HEK293 (cell line): ENCODE measurements around the gene PSEN1.
A peak's percentile ranks its signal among the peaks of the same experiment; 100 is the strongest.

Source experiments
- CTCF ChIA-PET: fragments of 350-600 bp; formaldehyde crosslinking; extraction: SDS; loops from one replicate; lab custom pipeline; 2021; ENCODE audit warnings: antibody characterized with exemption; lab: Yijun Ruan, JAX
- POLR2A ChIA-PET: fragments of 300-600 bp; formaldehyde crosslinking; extraction: SDS; loops from one replicate; lab custom pipeline; 2020; ENCODE audit warnings: antibody characterized with exemption, inconsistent platforms; lab: Yijun Ruan, JAX
- H3K27ac ChIP-seq: fragments of 200-500 bp; sonication (Bioruptor generic); 2 replicates; pipeline ENCODE4 v1.5.1; 2014; ENCODE audit warnings: low read depth, low read length, control low read depth, inconsistent platforms; ENCODE audit errors: extremely low read depth
- H3K36me3 ChIP-seq, 2 experiments: fragments of 200-500 bp in 1 of 2; sonication (Bioruptor generic) in 1 of 2; 1 replicate in 1 of 2; 2 replicates in 1 of 2; pipeline ENCODE4 v1.5.1; 2014 to 2017; ENCODE audit warnings: inconsistent platforms in 2 of 2, low read length in 2 of 2; ENCODE audit not compliant: control insufficient read depth in 2 of 2, insufficient read depth in 1 of 2
- H3K4me1 ChIP-seq: fragments of 200-500 bp; sonication (Bioruptor generic); 2 replicates; pipeline ENCODE4 v1.5.1; 2014; ENCODE audit warnings: mild to moderate bottlenecking, low read length, inconsistent platforms; ENCODE audit not compliant: control insufficient read depth, insufficient read depth
- H3K4me3 ChIP-seq: 2 replicates; pipeline ENCODE4 v1.5.1; 2011; ENCODE audit warnings: low read depth, mild to moderate bottlenecking, control low read depth, low read length, moderate library complexity
- H3K9me3 ChIP-seq: fragments of 200-500 bp; sonication (Bioruptor generic); 2 replicates; pipeline ENCODE4 v1.5.1; 2014; ENCODE audit warnings: low read depth, low read length, inconsistent platforms; ENCODE audit not compliant: control insufficient read depth, insufficient read depth
- ATF2 ChIP-seq: fragments of 450-650 bp; formaldehyde crosslinking; IDR thresholded peaks from 2 replicates; pipeline ENCODE4 v1.5.1; 2016; ENCODE audit warnings: missing biosample characterization, missing genetic modification characterization, low read depth
- GLIS1 ChIP-seq: fragments of 450-650 bp; formaldehyde crosslinking; IDR thresholded peaks from 2 replicates; pipeline ENCODE4 v1.5.1; 2016; ENCODE audit warnings: missing biosample characterization, missing genetic modification characterization
- RBAK ChIP-seq: fragments of 450-650 bp; formaldehyde crosslinking; IDR thresholded peaks from 2 replicates; pipeline ENCODE4 v1.5.1; 2016; ENCODE audit warnings: missing biosample characterization, missing genetic modification characterization
- ZNF10 ChIP-seq: fragments of 450-650 bp; formaldehyde crosslinking; IDR thresholded peaks from 2 replicates; pipeline ENCODE4 v1.5.1; 2017; ENCODE audit warnings: missing biosample characterization, missing genetic modification characterization
- ZNF121 ChIP-seq: fragments of 450-650 bp; formaldehyde crosslinking; IDR thresholded peaks from 2 replicates; pipeline ENCODE4 v1.5.1; 2016; ENCODE audit warnings: missing biosample characterization, missing genetic modification characterization
- ZNF302 ChIP-seq: fragments of 450-650 bp; formaldehyde crosslinking; IDR thresholded peaks from 2 replicates; pipeline ENCODE4 v1.5.1; 2016; ENCODE audit warnings: missing biosample characterization, missing genetic modification characterization, low read depth
- ZNF354C ChIP-seq: fragments of 450-650 bp; formaldehyde crosslinking; IDR thresholded peaks from 2 replicates; pipeline ENCODE4 v1.5.1; 2016; ENCODE audit warnings: missing biosample characterization, missing genetic modification characterization, low read depth, borderline replicate concordance
- ZNF362 ChIP-seq: fragments of 450-650 bp; formaldehyde crosslinking; IDR thresholded peaks from 2 replicates; pipeline ENCODE4 v1.5.1; 2016; ENCODE audit warnings: missing biosample characterization, missing genetic modification characterization
- ZNF404 ChIP-seq: fragments of 450-650 bp; formaldehyde crosslinking; IDR thresholded peaks from 2 replicates; pipeline ENCODE4 v1.5.1; 2017; ENCODE audit warnings: missing biosample characterization, missing genetic modification characterization
- ZNF48 ChIP-seq: fragments of 450-650 bp; formaldehyde crosslinking; IDR thresholded peaks from 2 replicates; pipeline ENCODE4 v1.5.1; 2016; ENCODE audit warnings: missing biosample characterization, missing genetic modification characterization
- ZNF513 ChIP-seq: fragments of 450-650 bp; IDR thresholded peaks from 2 replicates; pipeline ENCODE4 v1.5.1; 2018; ENCODE audit warnings: missing biosample characterization, missing genetic modification characterization
- ZNF610 ChIP-seq: fragments of 450-650 bp; formaldehyde crosslinking; IDR thresholded peaks from 2 replicates; pipeline ENCODE4 v1.5.1; 2016; ENCODE audit warnings: missing biosample characterization, missing genetic modification characterization, borderline replicate concordance
- ZNF654 ChIP-seq: fragments of 450-650 bp; formaldehyde crosslinking; IDR thresholded peaks from 2 replicates; pipeline ENCODE4 v1.5.1; 2016; ENCODE audit warnings: low read depth, missing biosample characterization, missing genetic modification characterization
- TF ChIP-seq, protein P1 (sequence below): fragments of 450-650 bp; formaldehyde crosslinking; IDR thresholded peaks from 2 replicates; pipeline ENCODE4 v1.5.1; 2016; ENCODE audit warnings: missing biosample characterization, missing genetic modification characterization
- TF ChIP-seq, protein P2 (sequence below): fragments of 450-650 bp; formaldehyde crosslinking; IDR thresholded peaks from 2 replicates; pipeline ENCODE4 v1.5.1; 2016; ENCODE audit warnings: missing biosample characterization, missing genetic modification characterization
- TF ChIP-seq, protein P3 (sequence below): fragments of 450-650 bp; formaldehyde crosslinking; IDR thresholded peaks from 2 replicates; pipeline ENCODE4 v1.5.1; 2017; ENCODE audit warnings: missing biosample characterization, missing genetic modification characterization

The PSEN1 gene

DNA sequence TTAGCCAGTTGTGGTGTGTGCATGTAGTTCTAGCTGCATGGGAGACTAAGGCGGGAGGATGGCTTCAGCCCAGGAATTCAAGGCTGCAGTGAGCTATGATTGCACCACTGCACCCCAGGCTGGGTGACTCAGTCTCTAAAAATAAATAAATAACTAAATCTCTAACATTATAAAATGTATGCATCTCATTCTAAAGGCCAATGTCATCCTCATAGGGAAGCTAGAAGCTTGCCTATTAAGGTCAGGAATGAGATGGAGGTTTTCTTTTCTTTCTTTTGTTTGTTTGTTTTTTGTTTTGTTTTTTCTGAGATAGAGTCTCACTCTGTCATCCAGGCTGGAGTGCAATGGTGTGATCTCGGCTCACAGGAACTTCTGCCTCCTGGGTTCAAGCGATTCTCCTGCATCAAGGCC lies 52.2 kb downstream of the PSEN1 start:
- ChIA-PET POLR2A (no interaction called here), CTCF (interaction anchor here (1.0 kb wide), 1 partner anchor 78 kb away, joined by 3 read pairs; no protein-coding TSS in a partner anchor)
- peaks cover 28 to 43% of the 10 kb centered on the region in 2 experiments for H3K36me3 ChIP-seq
- H3K9me3 ChIP-seq, result no peaks in the 10 kb centered on the region
- no peak overlapping the region for H3K4me3 ChIP-seq
- H3K27ac ChIP-seq, result no peak overlapping the region
- H3K4me1 ChIP-seq, result no peaks in the 10 kb centered on the region
- no peak for TF ChIP-seq ZNF654 (tag by site-specific recombination)
- peak; percentile 80 for TF ChIP-seq GLIS1
- no peak for TF ChIP-seq ZNF513
- TF ChIP-seq ZNF10 (tag by site-specific recombination), result no peak
- TF ChIP-seq, protein P1, sequence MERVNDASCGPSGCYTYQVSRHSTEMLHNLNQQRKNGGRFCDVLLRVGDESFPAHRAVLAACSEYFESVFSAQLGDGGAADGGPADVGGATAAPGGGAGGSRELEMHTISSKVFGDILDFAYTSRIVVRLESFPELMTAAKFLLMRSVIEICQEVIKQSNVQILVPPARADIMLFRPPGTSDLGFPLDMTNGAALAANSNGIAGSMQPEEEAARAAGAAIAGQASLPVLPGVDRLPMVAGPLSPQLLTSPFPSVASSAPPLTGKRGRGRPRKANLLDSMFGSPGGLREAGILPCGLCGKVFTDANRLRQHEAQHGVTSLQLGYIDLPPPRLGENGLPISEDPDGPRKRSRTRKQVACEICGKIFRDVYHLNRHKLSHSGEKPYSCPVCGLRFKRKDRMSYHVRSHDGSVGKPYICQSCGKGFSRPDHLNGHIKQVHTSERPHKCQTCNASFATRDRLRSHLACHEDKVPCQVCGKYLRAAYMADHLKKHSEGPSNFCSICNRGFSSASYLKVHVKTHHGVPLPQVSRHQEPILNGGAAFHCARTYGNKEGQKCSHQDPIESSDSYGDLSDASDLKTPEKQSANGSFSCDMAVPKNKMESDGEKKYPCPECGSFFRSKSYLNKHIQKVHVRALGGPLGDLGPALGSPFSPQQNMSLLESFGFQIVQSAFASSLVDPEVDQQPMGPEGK (tag by site-specific recombination), result no peak
- TF ChIP-seq ZNF354C (tag by site-specific recombination), result no peak
- no peak for TF ChIP-seq ZNF362
- TF ChIP-seq, protein P2, sequence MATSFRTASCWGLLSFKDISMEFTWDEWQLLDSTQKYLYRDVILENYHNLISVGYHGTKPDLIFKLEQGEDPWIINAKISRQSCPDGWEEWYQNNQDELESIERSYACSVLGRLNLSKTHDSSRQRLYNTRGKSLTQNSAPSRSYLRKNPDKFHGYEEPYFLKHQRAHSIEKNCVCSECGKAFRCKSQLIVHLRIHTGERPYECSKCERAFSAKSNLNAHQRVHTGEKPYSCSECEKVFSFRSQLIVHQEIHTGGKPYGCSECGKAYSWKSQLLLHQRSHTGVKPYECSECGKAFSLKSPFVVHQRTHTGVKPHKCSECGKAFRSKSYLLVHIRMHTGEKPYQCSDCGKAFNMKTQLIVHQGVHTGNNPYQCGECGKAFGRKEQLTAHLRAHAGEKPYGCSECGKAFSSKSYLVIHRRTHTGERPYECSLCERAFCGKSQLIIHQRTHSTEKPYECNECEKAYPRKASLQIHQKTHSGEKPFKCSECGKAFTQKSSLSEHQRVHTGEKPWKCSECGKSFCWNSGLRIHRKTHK (tag by site-specific recombination), result no peak
- TF ChIP-seq, protein P3, sequence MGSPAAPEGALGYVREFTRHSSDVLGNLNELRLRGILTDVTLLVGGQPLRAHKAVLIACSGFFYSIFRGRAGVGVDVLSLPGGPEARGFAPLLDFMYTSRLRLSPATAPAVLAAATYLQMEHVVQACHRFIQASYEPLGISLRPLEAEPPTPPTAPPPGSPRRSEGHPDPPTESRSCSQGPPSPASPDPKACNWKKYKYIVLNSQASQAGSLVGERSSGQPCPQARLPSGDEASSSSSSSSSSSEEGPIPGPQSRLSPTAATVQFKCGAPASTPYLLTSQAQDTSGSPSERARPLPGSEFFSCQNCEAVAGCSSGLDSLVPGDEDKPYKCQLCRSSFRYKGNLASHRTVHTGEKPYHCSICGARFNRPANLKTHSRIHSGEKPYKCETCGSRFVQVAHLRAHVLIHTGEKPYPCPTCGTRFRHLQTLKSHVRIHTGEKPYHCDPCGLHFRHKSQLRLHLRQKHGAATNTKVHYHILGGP, result no peak

DNA sequence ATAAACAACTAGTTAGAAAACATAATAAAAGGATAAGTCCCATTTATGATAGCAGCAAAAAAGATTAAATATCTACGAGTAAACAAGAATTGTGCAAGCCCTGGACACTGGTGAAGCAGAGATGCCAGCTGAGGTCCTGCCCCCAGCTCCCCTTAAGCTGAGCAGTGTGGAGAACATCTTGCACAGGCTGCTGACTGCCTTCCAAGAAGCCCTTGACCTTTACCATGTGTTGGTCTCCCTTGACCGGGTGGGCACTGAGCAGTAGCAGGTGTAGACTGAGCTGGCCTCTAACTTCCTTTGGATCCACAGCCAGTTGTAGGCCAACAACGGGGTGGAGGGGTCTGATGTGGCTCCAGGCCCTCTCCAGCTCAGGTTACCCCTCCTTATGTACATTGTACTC lies 53.3 kb downstream of the PSEN1 start:
- TF ChIP-seq ZNF121 (tag by site-specific recombination) (no peak), ZNF404 (no peak), ZNF610 (tag by site-specific recombination) (no peak), ZNF302 (tag by site-specific recombination) (no peak), RBAK (tag by site-specific recombination) (no peak), ZNF48 (tag by site-specific recombination) (no peak), ATF2 (no peak)
- Histone ChIP-seq H3K4me3 (no peak overlapping the region), H3K27ac (no peak overlapping the region), H3K9me3 (no peaks in the 10 kb centered on the region), H3K36me3 (peaks cover 38 to 54% of the 10 kb centered on the region in 2 experiments), H3K4me1 (no peaks in the 10 kb centered on the region)
- ChIA-PET CTCF (interaction anchor here (0.5 kb wide), 1 partner anchor 282 kb away, joined by 5 read pairs; no protein-coding TSS in a partner anchor), POLR2A (no interaction called here)
